ENCODE measurements around the gene C19orf44. TPM values are rescaled to one million over a fixed set of nuclear protein-coding genes. Genes with fewer than 3 reads are reported as not detected.

C19orf44 gene
- total RNA-seq, 1 donor from 2014 or later = 7.4 TPM

- Histone ChIP-seq H3K36me3 (peaks cover 0 to 97% of the 10 kb centered on the region in 2 donors), H3K4me1 (no peaks in the 10 kb centered on the region), H3K27me3 (no peaks in the 10 kb centered on the region), H3K27ac (no peak overlapping the region), H3K4me3 (no peak overlapping the region), H3K9me3 (no peaks in the 10 kb centered on the region)
- TF ChIP-seq, protein P1, sequence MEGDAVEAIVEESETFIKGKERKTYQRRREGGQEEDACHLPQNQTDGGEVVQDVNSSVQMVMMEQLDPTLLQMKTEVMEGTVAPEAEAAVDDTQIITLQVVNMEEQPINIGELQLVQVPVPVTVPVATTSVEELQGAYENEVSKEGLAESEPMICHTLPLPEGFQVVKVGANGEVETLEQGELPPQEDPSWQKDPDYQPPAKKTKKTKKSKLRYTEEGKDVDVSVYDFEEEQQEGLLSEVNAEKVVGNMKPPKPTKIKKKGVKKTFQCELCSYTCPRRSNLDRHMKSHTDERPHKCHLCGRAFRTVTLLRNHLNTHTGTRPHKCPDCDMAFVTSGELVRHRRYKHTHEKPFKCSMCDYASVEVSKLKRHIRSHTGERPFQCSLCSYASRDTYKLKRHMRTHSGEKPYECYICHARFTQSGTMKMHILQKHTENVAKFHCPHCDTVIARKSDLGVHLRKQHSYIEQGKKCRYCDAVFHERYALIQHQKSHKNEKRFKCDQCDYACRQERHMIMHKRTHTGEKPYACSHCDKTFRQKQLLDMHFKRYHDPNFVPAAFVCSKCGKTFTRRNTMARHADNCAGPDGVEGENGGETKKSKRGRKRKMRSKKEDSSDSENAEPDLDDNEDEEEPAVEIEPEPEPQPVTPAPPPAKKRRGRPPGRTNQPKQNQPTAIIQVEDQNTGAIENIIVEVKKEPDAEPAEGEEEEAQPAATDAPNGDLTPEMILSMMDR (IDR thresholded peaks at IDR 0.05) = no peak
- TF ChIP-seq POLR2AphosphoS5 (IDR thresholded peaks at IDR 0.05; ENCODE audit: insufficient read depth in 1 of 2, low read depth in 1 of 2) (no peak), POLR2A (IDR thresholded peaks at IDR 0.05) (no peak)
- DNase-seq (ENCODE audit: extremely low spot score in 2 of 2) = no peak
- intact Hi-C loops (cut with DNase I) = no loop called here
These were observed 25.6 kb downstream of the C19orf44 start for GRCh38 chr19:16521715-16522289.

- H3K9me3 ChIP-seq = no peaks in the 10 kb centered on the region
- no peak overlapping the region for H3K4me3 ChIP-seq
- intact Hi-C loops (cut with DNase I) = no loop called here
- DNase-seq (ENCODE audit: extremely low spot score in 2 of 2) = no peak
- peaks cover 0 to 97% of the 10 kb centered on the region in 2 donors for H3K36me3 ChIP-seq
- no peaks in the 10 kb centered on the region for H3K27me3 ChIP-seq
- TF ChIP-seq, protein P1 (IDR thresholded peaks at IDR 0.05) = no peak
- TF ChIP-seq POLR2A (IDR thresholded peaks at IDR 0.05) (no peak), POLR2AphosphoS5 (IDR thresholded peaks at IDR 0.05; ENCODE audit: insufficient read depth in 1 of 2, low read depth in 1 of 2) (no peak)
- H3K4me1 ChIP-seq = no peaks in the 10 kb centered on the region
- no peak overlapping the region for H3K27ac ChIP-seq
These were observed 26.6 kb downstream of the C19orf44 start for GRCh38 chr19:16522559-16523377.

GRCh38 chr19:16524991-16525734, 29.0 kb downstream of the C19orf44 start:
- TF ChIP-seq, protein P1 (IDR thresholded peaks at IDR 0.05) = no peak
- TF ChIP-seq POLR2A (IDR thresholded peaks at IDR 0.05) = no peak
- no peak for TF ChIP-seq POLR2AphosphoS5 (IDR thresholded peaks at IDR 0.05; ENCODE audit: insufficient read depth in 1 of 2, low read depth in 1 of 2)
- H3K27me3 ChIP-seq = no peaks in the 10 kb centered on the region
- H3K4me3 ChIP-seq = no peak overlapping the region
- no peaks in the 10 kb centered on the region for H3K9me3 ChIP-seq
- no peak overlapping the region for H3K27ac ChIP-seq
- no peak for DNase-seq (ENCODE audit: extremely low spot score in 2 of 2)
- no peaks in the 10 kb centered on the region for H3K4me1 ChIP-seq
- H3K36me3 ChIP-seq = peaks cover 0 to 97% of the 10 kb centered on the region in 2 donors
- intact Hi-C loops (cut with DNase I) = no loop called here

DNA sequence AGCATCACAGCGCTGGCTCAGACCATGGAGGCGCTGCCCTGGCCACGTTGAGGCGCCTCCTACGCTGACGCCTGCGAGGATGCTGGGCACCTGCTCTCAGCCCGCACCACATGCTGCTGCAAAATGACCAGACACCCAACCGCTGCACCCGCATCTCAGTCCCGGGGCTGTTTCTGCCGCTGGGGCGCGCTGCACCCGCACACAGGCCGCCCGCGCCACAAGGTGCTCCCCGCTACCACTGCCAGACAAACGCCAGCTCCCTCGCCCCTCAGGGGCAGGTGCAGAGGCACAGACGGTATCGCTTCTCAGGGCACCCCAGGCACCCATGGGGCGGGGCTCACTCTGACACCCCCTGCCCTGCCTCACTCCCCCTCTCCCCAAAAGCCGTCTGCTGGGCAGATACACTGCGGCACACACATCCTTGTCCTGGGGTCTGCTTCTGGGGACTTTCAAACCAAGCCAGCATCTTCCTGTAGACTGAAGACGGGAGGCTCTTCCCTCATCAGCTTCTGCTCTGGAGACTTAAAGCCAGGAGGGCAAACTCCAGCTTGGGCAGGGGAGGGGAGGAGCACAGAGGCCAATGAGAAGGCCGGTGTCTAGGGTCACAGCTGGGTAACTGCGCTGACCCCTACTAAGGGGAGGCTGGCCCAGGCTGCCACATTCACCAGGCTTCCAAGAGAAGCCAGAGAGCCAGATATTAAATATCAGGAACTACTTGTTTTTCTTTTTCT, 29.7 kb downstream of the C19orf44 start:
- intact Hi-C loops (cut with DNase I) = no loop called here
- H3K4me1 ChIP-seq = no peaks in the 10 kb centered on the region
- H3K9me3 ChIP-seq = no peaks in the 10 kb centered on the region
- peaks cover 0 to 97% of the 10 kb centered on the region in 2 donors for H3K36me3 ChIP-seq
- H3K27ac ChIP-seq = no peak overlapping the region
- no peaks in the 10 kb centered on the region for H3K27me3 ChIP-seq
- TF ChIP-seq POLR2AphosphoS5 (IDR thresholded peaks at IDR 0.05; ENCODE audit: insufficient read depth in 1 of 2, low read depth in 1 of 2) (no peak), POLR2A (IDR thresholded peaks at IDR 0.05) (no peak)
- TF ChIP-seq, protein P1 (IDR thresholded peaks at IDR 0.05) = no peak
- no peak for DNase-seq (ENCODE audit: extremely low spot score in 2 of 2)
- H3K4me3 ChIP-seq = no peak overlapping the region

All from vagina (tissue), 2 donors.